K562 (cell line): ENCODE results near the gene PIGQ. TPM values are rescaled to one million over a fixed set of nuclear protein-coding genes. Genes with fewer than 3 reads are reported as not detected.

Experiments used
- ATAC-seq: fragments of 200-7000 bp; cut with Tn5 transposase; 3 replicates; pipeline ENCODE4 v1.9.1; 2020; ENCODE audit warnings: moderate library complexity
- BruUV-seq: library from RNA; stranded (reverse); fragments of 400-500 nt; replicated peaks from 2 replicates; lab custom pipeline; 2021; lab: Mats Ljungman, UMichigan
- CTCF ChIA-PET: fragments of 300-600 bp; formaldehyde crosslinking; extraction: SDS; loops from one replicate; lab custom pipeline; 2021; ENCODE audit warnings: low intra/inter-chr PET ratio; lab: Yijun Ruan, JAX
- POLR2A ChIA-PET: fragments of 300-600, 350-650 bp; sonication (Branson Sonifier 250); formaldehyde crosslinking; extraction: SDS; loops from one replicate; lab custom pipeline; 2021; ENCODE audit warnings: antibody characterized with exemption, inconsistent platforms; lab: Yijun Ruan, JAX
- DNase-seq, 4 experiments: peaks; one replicate each; pipeline versions ENCODE4 v3.0.0 to v3.0.0-alpha.2; 2011 to 2018; ENCODE audit warnings: low spot score in 3 of 4, mixed read lengths in 3 of 4; ENCODE audit errors: extremely low read depth in 1 of 4
- FAIRE-seq: peaks from 2 replicates; lab custom pipeline; 2011; peaks lifted over from hg19 to GRCh38; lab: Jason Lieb, UNC
- H2AFZ ChIP-seq: 2 replicates; pipeline ENCODE4 v1.6.0; 2011; ENCODE audit warnings: low read depth, low read length, control low read depth, inconsistent platforms
- H3K27ac ChIP-seq: fragments of 200-600 bp; 3 replicates; pipeline ENCODE4 v1.8.0; 2011; ENCODE audit warnings: low read depth, mild to moderate bottlenecking, control low read depth, inconsistent platforms, low read length, moderate library complexity, mixed read lengths; ENCODE audit errors: extremely low read depth
- H3K27me3 ChIP-seq, 2 experiments: fragments of 300-600 bp in 1 of 2; 2 replicates in 1 of 2; 3 replicates in 1 of 2; pipeline versions ENCODE4 v1.6.0 to v1.8.0; 2011; ENCODE audit warnings: inconsistent platforms in 2 of 2, low read length in 2 of 2, mild to moderate bottlenecking in 1 of 2, mixed read lengths in 1 of 2, moderate library complexity in 1 of 2; ENCODE audit not compliant: control insufficient read depth in 2 of 2, insufficient read depth in 2 of 2
- H3K36me3 ChIP-seq: fragments of 300-600 bp; 3 replicates; pipeline ENCODE4 v1.8.0; 2011; ENCODE audit warnings: mild to moderate bottlenecking, low read length, inconsistent platforms; ENCODE audit not compliant: control insufficient read depth, insufficient read depth
- H3K4me1 ChIP-seq, 2 experiments: fragments of 200-600 bp in 1 of 2; replicated peaks in 1 of 2; 2 replicates in 1 of 2; 3 replicates in 1 of 2; pipeline versions ENCODE4 v1.5.1 to v1.8.0; 2011; ENCODE audit warnings: inconsistent platforms in 2 of 2, low read length in 2 of 2, mild to moderate bottlenecking in 1 of 2, mixed read lengths in 1 of 2, moderate library complexity in 1 of 2; ENCODE audit not compliant: control insufficient read depth in 2 of 2, insufficient read depth in 2 of 2
- H3K4me2 ChIP-seq: 2 replicates; pipeline ENCODE4 v1.6.1; 2011; ENCODE audit warnings: low read length, control low read depth, inconsistent platforms, mixed read lengths; ENCODE audit not compliant: insufficient read depth
- H3K4me3 ChIP-seq: fragments of 200-600 bp; sonication (generic), shearing (Covaris generic); 2 replicates; pipeline ENCODE4 v1.5.1; 2016; ENCODE audit warnings: control low read depth, inconsistent platforms
- H3K79me2 ChIP-seq: fragments of 200-600 bp; 3 replicates; pipeline ENCODE4 v1.8.0; 2011; ENCODE audit warnings: low read length, inconsistent platforms; ENCODE audit not compliant: control insufficient read depth, insufficient read depth
- H3K9ac ChIP-seq, 2 experiments: 2 replicates each; pipeline versions ENCODE4 v1.6.0 to v1.6.1; 2011; ENCODE audit warnings: low read depth in 2 of 2, low read length in 2 of 2, control low read depth in 1 of 2, inconsistent platforms in 1 of 2, mild to moderate bottlenecking in 1 of 2, mixed read lengths in 1 of 2; ENCODE audit not compliant: insufficient read depth in 1 of 2
- H3K9me1 ChIP-seq: one replicate; pipeline ENCODE4 v1.6.0; 2011; ENCODE audit warnings: inconsistent platforms, mild to moderate bottlenecking, low read length, moderate library complexity; ENCODE audit not compliant: control insufficient read depth, insufficient read depth
- H3K9me3 ChIP-seq: replicated peaks from 2 replicates; pipeline ENCODE4 v1.5.1; 2011; ENCODE audit warnings: low read depth, low read length, inconsistent platforms; ENCODE audit not compliant: control insufficient read depth, insufficient read depth
- H4K20me1 ChIP-seq: replicated peaks from 2 replicates; pipeline ENCODE4 v1.6.1; 2011; ENCODE audit warnings: low read length, inconsistent platforms, mixed read lengths; ENCODE audit not compliant: control insufficient read depth, insufficient read depth
- ADNP ChIP-seq: fragments of 200-800 bp; sonication (Bioruptor generic); IDR thresholded peaks from 2 replicates; pipeline ENCODE4 v1.6.1; 2016; ENCODE audit warnings: missing genetic modification characterization, missing compliant biosample characterization
- ARHGAP35 ChIP-seq: fragments of 450-650 bp; IDR thresholded peaks from 2 replicates; pipeline ENCODE4 v1.6.1; 2018; ENCODE audit not compliant: partially characterized antibody
- CBX8 ChIP-seq: fragments of 200-600 bp; sonication (generic); IDR thresholded peaks from 2 replicates; pipeline ENCODE4 v1.6.1; 2012; ENCODE audit warnings: borderline replicate concordance, mixed run types, low read depth, mild to moderate bottlenecking, moderate library complexity, mixed read lengths, low read length, control low read depth, inconsistent platforms; ENCODE audit not compliant: poor library complexity, severe bottlenecking; ENCODE audit errors: extremely low read depth
- IFI16 ChIP-seq: fragments of 250-450 bp; sonication (Bioruptor Pico); IDR thresholded peaks from 2 replicates; pipeline ENCODE4 v2.1.2; 2022; ENCODE audit warnings: mild to moderate bottlenecking, inconsistent platforms
- KDM2B ChIP-seq: fragments of 250-450 bp; sonication (Bioruptor Pico); IDR thresholded peaks from 2 replicates; pipeline ENCODE4 v1.8.0; 2021; ENCODE audit warnings: mild to moderate bottlenecking, moderate library complexity
- KLF6 ChIP-seq: fragments of 250-450 bp; sonication (Bioruptor Pico); IDR thresholded peaks from 2 replicates; pipeline ENCODE4 v1.4.0; 2020; ENCODE audit warnings: mild to moderate bottlenecking, moderate library complexity, borderline replicate concordance
- L3MBTL2 ChIP-seq: fragments of 450-650 bp; IDR thresholded peaks from 2 replicates; pipeline ENCODE4 v1.6.1; 2016; ENCODE audit warnings: mild to moderate bottlenecking, moderate library complexity
- MED1 ChIP-seq: sonication (generic); formaldehyde crosslinking; IDR thresholded peaks from 2 replicates; pipeline ENCODE4 v1.8.1; 2023; ENCODE audit warnings: missing genetic modification reagents, borderline replicate concordance
- MEIS2 ChIP-seq: fragments of 450-650 bp; IDR thresholded peaks from 2 replicates; pipeline ENCODE4 v1.6.1; 2014; ENCODE audit warnings: mild to moderate bottlenecking; ENCODE audit not compliant: partially characterized antibody
- NR2F6 ChIP-seq: fragments of 450-650 bp; formaldehyde crosslinking; IDR thresholded peaks from 2 replicates; pipeline ENCODE4 v1.4.0; 2020; ENCODE audit warnings: mild to moderate bottlenecking
- RBM39 ChIP-seq: fragments of 200-400 bp; formaldehyde crosslinking; optimal IDR thresholded peaks from 2 replicates; pipeline ENCODE3; 2018; ENCODE audit warnings: low read depth, low read length
- SMARCB1 ChIP-seq: IDR thresholded peaks from 2 replicates; pipeline ENCODE4 v1.6.1; 2011; ENCODE audit warnings: improper control_type of control experiment, low read depth; ENCODE audit not compliant: insufficient read length
- TEAD4 ChIP-seq, 2 experiments: sonication (generic) in 1 of 2; formaldehyde crosslinking in 1 of 2; IDR thresholded peaks; 2 replicates each; pipeline versions ENCODE4 v1.6.1 to v1.8.0; 2012 to 2022; ENCODE audit warnings: borderline replicate concordance in 1 of 2, inconsistent platforms in 1 of 2, low read length in 1 of 2, mild to moderate bottlenecking in 1 of 2, missing genetic modification reagents in 1 of 2
- ZFX ChIP-seq: sonication (generic); formaldehyde crosslinking; IDR thresholded peaks from 2 replicates; pipeline ENCODE4 v1.8.0; 2022; ENCODE audit warnings: mild to moderate bottlenecking, missing genetic modification reagents, moderate library complexity
- ZNF217 ChIP-seq: sonication (generic); formaldehyde crosslinking; IDR thresholded peaks from 2 replicates; pipeline ENCODE4 v1.8.0; 2022; ENCODE audit warnings: mild to moderate bottlenecking, missing genetic modification reagents
- ZNF354B ChIP-seq: fragments of 250-450 bp; sonication (Bioruptor Pico); IDR thresholded peaks from 2 replicates; pipeline ENCODE4 v1.4.0; 2020
- ZNF436 ChIP-seq: fragments of 250-450, 450-650 bp; sonication (Bioruptor Pico); formaldehyde crosslinking; IDR thresholded peaks from 2 replicates; pipeline ENCODE4 v1.7.0; 2020; ENCODE audit warnings: mild to moderate bottlenecking
- ZNF589 ChIP-seq: fragments of 200-800 bp; sonication (Bioruptor generic); IDR thresholded peaks from 2 replicates; pipeline ENCODE4 v1.6.1; 2016; ENCODE audit warnings: low read depth, missing genetic modification characterization, missing compliant biosample characterization
- WGBS: fragments of 100-300 bp; shearing (Covaris generic); methylation state at CpG from one replicate; pipeline ENCODE4 v1.1.6; 2016; ENCODE audit warnings: low coverage, mixed read lengths; ENCODE audit not compliant: insufficient coverage; ENCODE audit errors: missing lambda C conversion rate; 5-methylcytosine and 5-hydroxymethylcytosine counted together
- in situ Hi-C: fragments of 300-500 bp; cut with MboI; formaldehyde crosslinking; loops from 4 replicates; pipeline ENCODE4 v1.15.0; 2018; ENCODE audit warnings: inconsistent platforms, mixed read lengths
- intact Hi-C: fragments of 100-400 bp; cut with micrococcal nuclease; formaldehyde crosslinking; loops from 2 replicates; pipeline ENCODE4 v1.14.2; 2022
- polyA plus RNA-seq, 8 experiments: library from polyadenylated mRNA; depleted of rRNA in 4 of 8; stranded (reverse) in 5 of 8; unstranded in 3 of 8; fragments of >200 nt; fragmentation: Nextera tagmentation in 2 of 8; fragmentation: Illumina TruSeq in 1 of 8; extraction: Ambion mirVana in 2 of 8; extraction: Trizol in 1 of 8; gene quantifications; 2 replicates each; pipeline versions ENCODE4 v1.2.1 to v1.2.3, GENCODE V29; 2011 to 2014; ENCODE audit warnings: inconsistent platforms in 1 of 8, missing spikeins in 1 of 8
- total RNA-seq, 7 experiments: library from RNA; depleted of rRNA in 6 of 7; stranded (reverse); fragments of >200 nt in 6 of 7; fragmentation: Illumina TruSeq in 2 of 7; extraction: Trizol in 2 of 7; gene quantifications; 2 replicates each; pipeline versions ENCODE4 v1.2.1 to v1.2.3, GENCODE V29; 2011 to 2021; ENCODE audit warnings: low replicate concordance in 1 of 7
- TF ChIP-seq, protein P1 (sequence below): fragments of 250-450 bp; sonication (Bioruptor Pico); IDR thresholded peaks from 2 replicates; pipeline ENCODE4 v1.8.0; 2021; ENCODE audit warnings: moderate library complexity, mild to moderate bottlenecking, inconsistent platforms

PIGQ gene
- total and polyA plus RNA-seq, 9 of the 15 experiments (the other 6 are each of a cell fraction or from before 2014, with no cell fraction given) = 0.20 to 49.6 (median 11.7) TPM

DNA sequence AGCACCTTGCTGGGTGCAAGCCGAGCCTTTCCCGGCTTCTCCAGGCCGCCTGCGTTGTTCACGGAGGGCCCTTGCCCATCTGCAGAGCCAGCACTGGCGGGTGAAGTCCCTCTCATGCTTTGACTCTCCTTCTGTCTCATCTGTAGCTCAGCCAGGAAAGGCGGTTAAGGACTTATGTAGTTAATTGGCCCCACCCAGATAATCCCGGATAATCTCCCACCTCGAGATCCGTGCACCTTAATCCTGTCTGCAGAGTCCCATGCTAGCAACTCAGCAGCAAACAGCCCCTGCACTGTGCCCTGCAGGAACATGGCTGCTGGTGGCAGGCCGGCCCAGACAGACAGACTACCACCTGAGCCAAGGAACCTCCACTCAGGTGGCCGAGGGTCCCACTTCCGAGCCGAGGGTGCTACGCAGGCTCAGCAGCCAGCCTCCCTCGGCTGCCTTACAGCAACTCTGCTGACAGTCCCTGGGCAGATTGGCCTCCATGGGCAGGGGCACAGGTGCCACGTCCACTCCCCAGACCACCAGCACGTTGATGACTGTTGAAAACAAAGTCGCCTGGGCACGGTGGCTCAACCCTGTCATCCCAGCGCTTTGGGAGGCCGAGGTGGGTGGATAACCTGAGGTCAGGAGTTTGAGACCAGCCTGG lies 37.0 kb downstream of the PIGQ start:
- no peaks in the 10 kb centered on the region for H4K20me1 ChIP-seq
- 93% methylated on average over 20 of the region's 22 CpGs for WGBS
- no TSS peak for BruUV-seq

More for the DNA sequence above, 37.0 kb downstream of the PIGQ start:
- TF ChIP-seq ZNF436 (CRISPR knock-in tag) = no peak
- no peak for TF ChIP-seq SMARCB1
- TF ChIP-seq ADNP (tag) = no peak
- TF ChIP-seq, protein P1, sequence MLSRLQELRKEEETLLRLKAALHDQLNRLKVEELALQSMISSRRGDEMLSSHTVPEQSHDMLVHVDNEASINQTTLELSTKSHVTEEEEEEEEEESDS (CRISPR knock-in tag) = no peak
- TF ChIP-seq MEIS2 = no peak
- TF ChIP-seq L3MBTL2 = no peak
- no peak for TF ChIP-seq KDM2B (CRISPR knock-in tag)
- no peak for TF ChIP-seq ZNF354B (CRISPR knock-in tag)
- no peak for TF ChIP-seq TEAD4 (IDR thresholded peaks at IDR 0.05; ENCODE audit: low read length)
- no peak for TF ChIP-seq TEAD4 (CRISPR knock-in tag; IDR thresholded peaks at IDR 0.05; ENCODE audit: borderline replicate concordance)
- no peak for TF ChIP-seq RBM39
- no peak for TF ChIP-seq IFI16
- TF ChIP-seq CBX8 = no peak
- TF ChIP-seq MED1 (CRISPR knock-in tag) = no peak
- no peak for TF ChIP-seq ZNF589
- no peak for TF ChIP-seq NR2F6
- TF ChIP-seq ZFX (CRISPR knock-in tag) = no peak
- no peak for TF ChIP-seq ZNF217 (CRISPR knock-in tag)
- no peak for TF ChIP-seq KLF6 (CRISPR knock-in tag)
- TF ChIP-seq ARHGAP35 = no peak
- Histone ChIP-seq H3K27ac (no peak overlapping the region), H3K9me3 (peaks cover 2% of the 10 kb centered on the region; the same call in 1 of the 2 replicates), H3K9me1 (no peaks in the 10 kb centered on the region), H2AFZ (no peak overlapping the region), H3K9ac (peak overlapping the region in 1 of 2 experiments; percentile 35; a peak in 1 of 4 replicates), H3K79me2 (peaks cover 43% of the 10 kb centered on the region), H3K27me3 (no peaks in the 10 kb centered on the region), H3K4me2 (no peak overlapping the region), H3K4me1 (peaks cover 0 to 26% of the 10 kb centered on the region in 2 experiments; a peak in 2 of 5 replicates), H3K4me3 (no peak overlapping the region), H3K36me3 (peaks cover 4% of the 10 kb centered on the region; the same call in 1 of the 3 replicates)
- CTCF ChIA-PET = no interaction called here
- in situ Hi-C loops = no loop called here
- DNase-seq = no peak
- no peak for FAIRE-seq
- intact Hi-C loops = no loop called here
- ATAC-seq = no peak
- POLR2A ChIA-PET = no interaction called here
